ENCODE data around the gene NEURL3.

DNA sequence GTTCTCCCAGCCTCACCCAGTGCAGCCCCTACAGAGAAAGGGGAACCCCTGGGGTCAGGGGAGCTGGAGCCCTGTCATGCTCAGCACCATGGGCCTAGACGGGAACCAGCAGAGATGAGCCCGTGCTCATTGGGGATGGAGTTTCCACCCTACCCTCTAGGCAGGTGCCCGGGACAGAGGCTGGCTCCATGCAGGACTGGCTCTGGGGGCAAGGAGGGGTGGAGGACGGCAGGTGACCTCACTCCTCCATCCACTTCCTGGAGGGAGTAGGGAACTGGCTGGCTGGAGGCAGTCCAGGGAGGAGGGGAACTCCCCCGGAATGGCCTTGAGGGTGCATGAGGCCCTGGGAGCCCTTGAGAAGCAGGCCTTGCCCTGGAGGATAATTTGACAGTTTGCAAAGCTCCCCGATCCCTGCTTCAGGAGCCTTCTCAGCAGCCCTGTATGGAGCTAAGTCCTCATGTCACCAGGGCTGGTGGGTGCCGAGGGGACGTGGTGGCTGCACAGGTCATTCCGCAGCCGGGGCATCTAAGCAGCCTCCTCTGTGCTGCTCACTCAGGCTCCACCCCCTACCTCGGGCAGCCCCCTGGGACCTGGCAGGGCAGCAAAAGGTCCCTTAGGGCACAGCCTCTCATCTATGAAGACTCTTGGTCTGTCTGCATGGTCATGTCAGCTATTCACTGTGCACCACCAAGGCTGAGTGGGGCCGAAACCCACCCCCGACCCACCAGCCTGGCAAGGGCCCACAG is 2.1 kb downstream of the NEURL3 start:
- TF ChIP-seq, protein P1, sequence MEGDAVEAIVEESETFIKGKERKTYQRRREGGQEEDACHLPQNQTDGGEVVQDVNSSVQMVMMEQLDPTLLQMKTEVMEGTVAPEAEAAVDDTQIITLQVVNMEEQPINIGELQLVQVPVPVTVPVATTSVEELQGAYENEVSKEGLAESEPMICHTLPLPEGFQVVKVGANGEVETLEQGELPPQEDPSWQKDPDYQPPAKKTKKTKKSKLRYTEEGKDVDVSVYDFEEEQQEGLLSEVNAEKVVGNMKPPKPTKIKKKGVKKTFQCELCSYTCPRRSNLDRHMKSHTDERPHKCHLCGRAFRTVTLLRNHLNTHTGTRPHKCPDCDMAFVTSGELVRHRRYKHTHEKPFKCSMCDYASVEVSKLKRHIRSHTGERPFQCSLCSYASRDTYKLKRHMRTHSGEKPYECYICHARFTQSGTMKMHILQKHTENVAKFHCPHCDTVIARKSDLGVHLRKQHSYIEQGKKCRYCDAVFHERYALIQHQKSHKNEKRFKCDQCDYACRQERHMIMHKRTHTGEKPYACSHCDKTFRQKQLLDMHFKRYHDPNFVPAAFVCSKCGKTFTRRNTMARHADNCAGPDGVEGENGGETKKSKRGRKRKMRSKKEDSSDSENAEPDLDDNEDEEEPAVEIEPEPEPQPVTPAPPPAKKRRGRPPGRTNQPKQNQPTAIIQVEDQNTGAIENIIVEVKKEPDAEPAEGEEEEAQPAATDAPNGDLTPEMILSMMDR (IDR thresholded peaks at IDR 0.05; ENCODE audit: insufficient read depth, low read length, poor library complexity, severe bottlenecking): no peak
- no peak for TF ChIP-seq EZH2phosphoT487 (conservative IDR thresholded peaks at IDR 0.05; ENCODE audit: low read length)

Data from SU-DHL-6 (cell line).